Measurements from ENCODE around the gene TRIM34.
"Not testable (repeated sequence)": the region's sequence is repeated elsewhere in the genome, so short reads cannot be mapped to it uniquely, and the experiment has no call there.

TRIM34 gene

GRCh38 chr11:5690736-5691135, 65.9 kb downstream of the TRIM34 start:
- peak; percentile 38 to 52 for DNase-seq (ENCODE audit: low read depth in 2 of 2)
- peak overlapping the region; percentile 35 to 64 for H3K4me3 ChIP-seq (replicated peaks in 1 of 2; ENCODE audit: low read depth in 2 of 2, low read length in 2 of 2)
- TF ChIP-seq CTCF (IDR thresholded peaks at IDR 0.05; ENCODE audit: low read depth, low read length) = no peak

- not testable (repeated sequence) for DNase-seq (ENCODE audit: low read depth in 2 of 2)
- H3K4me3 ChIP-seq (replicated peaks in 1 of 2; ENCODE audit: low read depth in 2 of 2, low read length in 2 of 2) = peak overlapping the region in 1 of 2 donors; percentile 64
These were observed 66.6 kb downstream of the TRIM34 start for GRCh38 chr11:5691238-5691963.

- TF ChIP-seq CTCF (IDR thresholded peaks at IDR 0.05; ENCODE audit: low read depth, low read length) = no peak
- no peak for DNase-seq (ENCODE audit: low read depth in 2 of 2)
- no peak overlapping the region for H3K4me3 ChIP-seq (replicated peaks in 1 of 2; ENCODE audit: low read depth in 2 of 2, low read length in 2 of 2)
These were observed 67.2 kb downstream of the TRIM34 start for GRCh38 chr11:5691964-5692361.
